Measurements from ENCODE around the gene LDB2.

GRCh38 chr4:16790508-16790907, 107.9 kb downstream of the LDB2 start:
- TF ChIP-seq CTCF (IDR thresholded peaks at IDR 0.05 in 4 of 5, conservative IDR thresholded peaks at IDR 0.05 in 1 of 5) (no peak), POLR2A (IDR thresholded peaks at IDR 0.05) (no peak)
